ENCODE data around the gene TEX54. TPM values are rescaled to one million over a fixed set of nuclear protein-coding genes. Genes with fewer than 3 reads are reported as not detected.

TEX54 gene
- total and polyA plus RNA-seq, 2 of the 13 experiments (the other 11 are each of a cell fraction or from before 2014, with no cell fraction given) = not detected

GRCh38 chr11:62791501-62792201, 41.0 kb downstream of the TEX54 start, which contains the start of gene TMEM223 (continued):
- TF ChIP-seq PATZ1 (CRISPR knock-in tag; IDR thresholded peaks at IDR 0.05) (peak; percentile 96), DMAP1 (CRISPR knock-in tag; IDR thresholded peaks at IDR 0.05) (peak; percentile 74; the same call in 1 of the 2 replicates), ZSCAN21 (CRISPR knock-in tag; IDR thresholded peaks at IDR 0.05; ENCODE audit: borderline replicate concordance) (peak; percentile 90; the same call in 1 of the 2 replicates), FOXC1 (CRISPR knock-in tag; IDR thresholded peaks at IDR 0.05; ENCODE audit: borderline replicate concordance) (peak; percentile 93; the same call in 1 of the 2 replicates), ZNF646 (CRISPR knock-in tag; IDR thresholded peaks at IDR 0.05) (no peak), ATRX (CRISPR knock-in tag; IDR thresholded peaks at IDR 0.05; ENCODE audit: borderline replicate concordance) (no peak), HMGXB3 (CRISPR knock-in tag; IDR thresholded peaks at IDR 0.05; ENCODE audit: borderline replicate concordance) (no peak), TAF15 (IDR thresholded peaks at IDR 0.05; ENCODE audit: low read depth, low read length, poor library complexity, severe bottlenecking) (peak; percentile 86), ZNF24 (IDR thresholded peaks at IDR 0.05) (no peak), FOXA1 (IDR thresholded peaks at IDR 0.05) (no peak), FOXA1 (CRISPR knock-in tag; IDR thresholded peaks at IDR 0.05) (no peak), NFYB (CRISPR knock-in tag; IDR thresholded peaks at IDR 0.05) (peak; percentile 22; the same call in 1 of the 2 replicates), POLR2AphosphoS5 (IDR thresholded peaks at IDR 0.05; ENCODE audit: low read depth, low read length) (peak; percentile 90), CBX1 (IDR thresholded peaks at IDR 0.05; ENCODE audit: low read depth) (no peak), ZNF607 (CRISPR knock-in tag; IDR thresholded peaks at IDR 0.05; ENCODE audit: borderline replicate concordance) (peak; percentile 79), ZSCAN31 (CRISPR knock-in tag; IDR thresholded peaks at IDR 0.05; ENCODE audit: low read depth) (peak; percentile 41; the same call in 1 of the 2 replicates)
